Mesothelial cell of epicardium (in vitro differentiated cells): ENCODE results near the gene MIF. TPM values are rescaled to one million over a fixed set of nuclear protein-coding genes. Genes with fewer than 3 reads are reported as not detected.
"Not testable (repeated sequence)": the region's sequence is repeated elsewhere in the genome, so short reads cannot be mapped to it uniquely, and the experiment has no call there.

ENCODE experiments used
- DNase-seq, 2 experiments: peaks; one replicate each; pipeline ENCODE4 v3.0.0; 2021; ENCODE audit warnings: low spot score in 2 of 2; ENCODE audit not compliant: unreplicated experiment in 2 of 2
- H3K27ac Mint-ChIP-seq: 2 replicates; pipeline ENCODE4 v1.8.0; 2021; ENCODE audit warnings: mixed read lengths
- H3K27me3 Mint-ChIP-seq: 2 replicates; pipeline ENCODE4 v1.8.0; 2021; ENCODE audit warnings: low read depth, mixed read lengths
- H3K36me3 Mint-ChIP-seq: 2 replicates; pipeline ENCODE4 v1.8.0; 2021; ENCODE audit warnings: mixed read lengths
- H3K4me1 Mint-ChIP-seq: 2 replicates; pipeline ENCODE4 v1.8.0; 2021; ENCODE audit warnings: mixed read lengths
- H3K4me3 Mint-ChIP-seq: 2 replicates; pipeline ENCODE4 v1.8.0; 2021; ENCODE audit warnings: mild to moderate bottlenecking, moderate library complexity, mixed read lengths
- H3K9me3 Mint-ChIP-seq: 2 replicates; pipeline ENCODE4 v1.8.0; 2021; ENCODE audit warnings: mixed read lengths
- CTCF ChIP-seq: fragments of 200-600 bp; sonication (generic); IDR thresholded peaks from one replicate; pipeline ENCODE4 v1.5.0; 2021; ENCODE audit warnings: antibody characterized with exemption; ENCODE audit not compliant: unreplicated experiment
- total RNA-seq: library from RNA; stranded (reverse); gene quantifications from 3 replicates; pipeline ENCODE4 v1.2.1, GENCODE V29; 2021

MIF gene
- total RNA-seq, 1 donor from 2014 or later, result 916 TPM

DNA sequence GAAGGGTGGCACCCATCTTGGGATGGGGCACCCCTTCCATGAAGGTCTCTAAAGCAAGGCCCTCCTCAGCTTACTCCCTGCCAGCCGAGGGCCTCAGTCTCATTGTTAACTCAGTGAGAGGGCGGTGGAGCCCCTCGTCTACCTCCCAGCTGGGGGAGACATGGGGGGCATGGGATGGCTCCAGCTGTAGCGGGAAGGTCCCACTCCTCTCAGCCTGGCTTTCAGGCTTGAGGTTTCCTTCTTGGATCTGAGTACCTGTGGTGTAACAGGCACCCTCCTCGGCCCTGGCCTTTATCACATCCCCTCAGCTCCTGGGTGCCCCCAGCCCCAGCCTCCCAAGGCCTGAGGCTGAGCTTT, 2.0 kb downstream of the MIF start:
- Mint-ChIP-seq H3K36me3 (peaks cover 16% of the 10 kb centered on the region), H3K4me3 (peak overlapping the region; percentile 94), H3K9me3 (peaks cover 8% of the 10 kb centered on the region), H3K4me1 (peaks cover 40% of the 10 kb centered on the region), H3K27me3 (no peaks in the 10 kb centered on the region), H3K27ac (peak overlapping the region; percentile 95)
- DNase-seq, result no peak
- no peak for TF ChIP-seq CTCF

DNA sequence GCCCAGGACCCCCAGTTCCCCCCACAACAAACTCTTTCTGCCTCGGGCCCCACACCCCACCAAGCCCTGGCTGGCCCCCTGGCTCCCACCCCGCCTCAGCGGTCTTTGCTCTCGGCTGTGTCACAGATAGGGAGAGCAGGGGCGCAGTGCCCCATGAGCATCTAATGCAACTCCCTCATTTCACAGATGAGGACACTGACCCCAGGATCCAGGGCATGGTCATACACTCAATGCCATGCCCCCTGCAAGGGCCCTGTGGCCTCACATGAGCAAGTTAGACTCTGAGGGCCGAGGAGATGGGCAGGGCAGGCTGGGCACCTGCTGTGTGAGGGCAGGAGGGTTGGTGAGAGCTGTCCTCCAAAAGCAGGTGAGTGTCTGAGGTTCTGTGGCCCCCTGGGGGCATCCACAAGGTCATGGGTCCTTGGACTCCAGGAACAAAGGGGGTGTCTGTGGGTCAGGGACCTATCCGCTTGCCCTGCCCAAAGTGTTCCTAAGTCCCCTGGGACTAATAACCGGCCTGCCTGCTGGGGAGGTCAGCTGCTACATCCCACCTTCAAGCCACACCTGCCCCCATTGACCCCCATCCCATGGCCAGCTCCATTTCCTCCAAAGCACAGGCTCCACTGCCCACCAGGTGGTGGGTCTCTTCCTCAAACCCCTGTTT, 2.5 kb downstream of the MIF start:
- DNase-seq, result no peak
- H3K4me3 Mint-ChIP-seq, result peak overlapping the region; percentile 52
- no peaks in the 10 kb centered on the region for H3K27me3 Mint-ChIP-seq
- H3K9me3 Mint-ChIP-seq, result peaks cover 8% of the 10 kb centered on the region
- peak overlapping the region; percentile 69 for H3K27ac Mint-ChIP-seq
- TF ChIP-seq CTCF, result no peak
- peaks cover 16% of the 10 kb centered on the region for H3K36me3 Mint-ChIP-seq
- peaks cover 40% of the 10 kb centered on the region for H3K4me1 Mint-ChIP-seq

GRCh38 chr22:23897320-23897719, 3.1 kb downstream of the MIF start:
- peak overlapping the region; percentile 67 for H3K27ac Mint-ChIP-seq
- H3K4me3 Mint-ChIP-seq, result peak overlapping the region; percentile 52
- H3K27me3 Mint-ChIP-seq, result no peaks in the 10 kb centered on the region
- H3K36me3 Mint-ChIP-seq, result peaks cover 18% of the 10 kb centered on the region
- TF ChIP-seq CTCF, result no peak
- H3K4me1 Mint-ChIP-seq, result peaks cover 38% of the 10 kb centered on the region
- peaks cover 8% of the 10 kb centered on the region for H3K9me3 Mint-ChIP-seq
- DNase-seq, result no peak

GRCh38 chr22:23898006-23898974, 4.1 kb downstream of the MIF start:
- Mint-ChIP-seq H3K4me3 (peak overlapping the region; percentile 30), H3K27ac (peak overlapping the region; percentile 79), H3K4me1 (peaks cover 34% of the 10 kb centered on the region), H3K9me3 (peaks cover 8% of the 10 kb centered on the region), H3K27me3 (no peaks in the 10 kb centered on the region), H3K36me3 (peaks cover 18% of the 10 kb centered on the region)
- TF ChIP-seq CTCF, result no peak
- DNase-seq, result no peak

GRCh38 chr22:23899042-23899745, 5.0 kb downstream of the MIF start:
- H3K27me3 Mint-ChIP-seq, result no peaks in the 10 kb centered on the region
- peaks cover 28% of the 10 kb centered on the region for H3K4me1 Mint-ChIP-seq
- H3K27ac Mint-ChIP-seq, result peak overlapping the region; percentile 15
- peaks cover 18% of the 10 kb centered on the region for H3K36me3 Mint-ChIP-seq
- no peak overlapping the region for H3K4me3 Mint-ChIP-seq
- no peak for TF ChIP-seq CTCF
- H3K9me3 Mint-ChIP-seq, result peaks cover 8% of the 10 kb centered on the region
- no peak for DNase-seq

DNA sequence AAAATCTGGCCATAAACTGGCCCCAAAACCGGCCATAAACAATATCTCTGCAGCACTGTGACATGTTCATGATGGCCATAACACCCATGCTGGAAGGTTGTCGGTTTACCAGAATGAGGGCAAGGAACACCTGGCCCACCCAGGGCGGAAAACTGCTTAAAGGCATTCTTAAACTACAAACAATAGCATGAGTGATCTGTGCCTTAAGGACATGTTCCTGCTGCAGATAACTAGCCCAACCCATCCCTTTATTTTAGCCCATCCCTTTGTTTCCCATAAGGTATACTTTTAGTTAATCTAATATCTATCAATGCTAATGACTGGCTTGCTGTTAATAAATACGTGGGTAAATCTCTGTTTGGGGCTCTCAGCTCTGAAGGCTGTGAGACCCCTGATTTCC, 6.0 kb downstream of the MIF start:
- H3K4me3 Mint-ChIP-seq, H3K27me3 Mint-ChIP-seq, H3K27ac Mint-ChIP-seq, H3K9me3 Mint-ChIP-seq, DNase-seq: not testable (repeated sequence)
- peaks cover 18% of the 10 kb centered on the region for H3K36me3 Mint-ChIP-seq
- peaks cover 28% of the 10 kb centered on the region for H3K4me1 Mint-ChIP-seq
